HG03280 (cell line): ENCODE data around the gene PGM5.

Experiments used
- ATAC-seq: cut with Tn5 transposase; IDR thresholded peaks from one replicate; pipeline ENCODE4 v1.9.1; 2021; ENCODE audit warnings: mild to moderate bottlenecking, moderate library complexity; ENCODE audit not compliant: unreplicated experiment

The PGM5 gene

DNA sequence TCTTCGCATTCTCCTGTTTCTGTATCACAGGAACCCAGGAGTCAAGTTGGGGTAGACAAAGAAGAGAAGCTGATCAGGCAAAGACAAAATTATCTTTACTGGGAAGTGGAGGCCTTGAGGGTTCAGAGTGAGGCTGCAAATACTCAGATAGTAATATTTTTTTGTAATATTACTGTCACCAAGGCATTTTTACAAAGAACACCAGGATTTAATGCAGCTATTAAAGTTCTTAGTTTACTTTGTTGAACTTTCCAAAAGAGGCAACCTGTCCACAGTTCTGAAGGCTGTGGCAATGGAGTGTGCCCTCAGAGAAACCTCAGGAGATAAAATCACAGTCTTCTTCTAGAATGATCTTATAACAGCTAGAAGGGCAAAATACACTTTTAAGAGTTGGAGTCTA lies 74.9 kb downstream of the PGM5 start:
- no peak for ATAC-seq

- no peak for ATAC-seq
Measured at GRCh38 chr9:68433531-68434110, 77.2 kb downstream of the PGM5 start.

DNA sequence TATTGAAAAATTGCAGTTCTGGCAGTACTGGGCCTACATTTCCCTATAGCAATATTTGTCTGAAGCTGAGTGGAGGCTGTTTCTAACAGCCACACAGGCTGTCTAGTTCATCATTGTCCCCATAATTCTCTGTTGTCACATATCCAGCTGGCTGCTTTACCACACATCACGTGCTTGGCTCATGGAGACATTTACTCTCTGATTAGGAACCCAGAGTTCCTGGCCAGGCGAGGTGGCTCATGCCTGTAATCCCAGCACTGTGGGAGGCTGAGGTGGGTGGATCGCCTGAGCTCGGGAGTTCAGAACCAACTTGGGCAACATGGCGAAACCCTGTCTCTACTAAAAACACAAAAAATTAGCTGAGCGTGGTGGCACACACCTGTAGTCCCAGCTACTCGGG lies 81.4 kb downstream of the PGM5 start:
- ATAC-seq = no peak

DNA sequence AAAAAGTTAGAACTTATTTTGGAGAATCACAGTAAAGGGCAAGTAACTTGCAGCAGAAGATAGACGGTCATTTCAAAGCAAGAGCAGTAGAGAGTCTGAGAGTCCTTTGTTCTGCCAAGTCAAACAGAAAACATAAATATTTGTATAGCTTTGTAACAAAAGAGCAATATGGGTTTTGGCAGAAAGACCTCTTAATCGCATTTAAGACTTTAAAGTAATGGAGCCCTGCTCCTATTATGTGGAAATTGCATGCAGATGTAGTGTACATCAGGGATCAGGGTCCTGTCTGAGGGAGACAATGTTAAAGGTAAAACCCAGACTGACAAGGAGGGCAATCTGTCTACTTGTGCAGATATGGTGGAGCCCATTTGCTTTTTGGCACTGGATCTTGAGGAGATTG lies 87.2 kb downstream of the PGM5 start:
- ATAC-seq = no peak

GRCh38 chr9:68446836-68447235 lies 90.4 kb downstream of the PGM5 start:
- ATAC-seq = no peak

DNA sequence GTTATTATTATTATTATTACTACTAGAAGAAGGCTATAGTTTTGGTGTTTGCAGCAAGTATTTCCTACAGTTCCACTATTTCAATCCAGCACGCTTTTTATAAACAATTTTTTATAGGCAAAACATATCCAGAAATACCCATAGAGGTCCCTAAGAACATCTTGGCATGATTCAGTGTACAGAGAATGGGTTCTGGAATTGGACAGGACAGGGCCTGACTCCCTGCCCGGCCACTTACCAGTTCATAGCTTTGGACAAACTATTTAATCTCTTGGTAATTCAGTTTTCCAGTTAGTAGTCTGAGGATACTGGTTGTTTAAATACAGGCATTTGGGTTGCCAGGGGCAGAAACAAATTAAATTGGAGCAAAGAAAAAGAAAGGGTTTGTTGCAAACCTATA lies 91.2 kb downstream of the PGM5 start:
- no peak for ATAC-seq

- ATAC-seq = no peak
Measured at GRCh38 chr9:68454579-68455334, 98.3 kb downstream of the PGM5 start.

GRCh38 chr9:68455451-68455850 lies 99.0 kb downstream of the PGM5 start:
- no peak for ATAC-seq

DNA sequence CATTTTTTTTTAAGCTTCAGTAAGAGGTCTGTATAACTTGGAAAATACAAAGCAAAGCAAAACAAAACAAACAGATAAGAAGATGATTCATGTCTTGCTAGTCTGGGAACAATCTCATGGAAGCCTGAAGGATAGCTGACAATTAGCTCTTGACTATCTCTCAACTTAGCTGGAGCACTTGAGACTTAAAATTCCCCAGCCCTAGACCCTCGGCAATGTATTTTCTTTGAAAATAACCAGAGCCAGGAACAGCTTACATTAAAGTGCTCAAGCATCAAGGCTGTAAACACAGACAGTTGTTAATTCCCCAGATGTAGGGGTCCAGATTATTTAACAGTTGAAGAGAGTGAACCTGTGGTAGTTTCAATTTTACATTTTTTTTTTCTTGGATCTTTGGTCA lies 101.4 kb downstream of the PGM5 start:
- no peak for ATAC-seq

GRCh38 chr9:68458918-68459317 lies 102.5 kb downstream of the PGM5 start:
- ATAC-seq = no peak

GRCh38 chr9:68462105-68462775 lies 105.8 kb downstream of the PGM5 start:
- ATAC-seq = no peak

DNA sequence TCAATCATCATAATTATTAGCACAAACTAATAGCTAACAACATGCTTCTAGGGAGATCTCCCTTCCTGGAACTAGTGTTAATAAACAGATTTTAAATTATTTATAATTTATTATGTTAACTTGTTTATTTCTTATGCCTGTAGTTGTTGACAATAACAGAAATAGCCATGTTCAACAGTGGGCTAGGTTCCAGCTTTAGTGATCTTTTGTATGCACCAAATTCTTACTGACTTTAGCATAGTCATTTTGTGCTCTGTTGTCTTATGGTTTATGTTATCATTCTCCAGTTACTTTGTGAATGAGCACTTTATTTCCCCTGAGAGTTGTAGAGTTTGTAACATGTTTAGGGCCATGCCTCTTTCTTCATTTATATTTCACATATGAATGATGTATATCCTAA lies 113.7 kb downstream of the PGM5 start:
- no peak for ATAC-seq

GRCh38 chr9:68470634-68471033 lies 114.2 kb downstream of the PGM5 start:
- ATAC-seq = no peak

- no peak for ATAC-seq
Measured at GRCh38 chr9:68472119-68472518, 115.7 kb downstream of the PGM5 start.

DNA sequence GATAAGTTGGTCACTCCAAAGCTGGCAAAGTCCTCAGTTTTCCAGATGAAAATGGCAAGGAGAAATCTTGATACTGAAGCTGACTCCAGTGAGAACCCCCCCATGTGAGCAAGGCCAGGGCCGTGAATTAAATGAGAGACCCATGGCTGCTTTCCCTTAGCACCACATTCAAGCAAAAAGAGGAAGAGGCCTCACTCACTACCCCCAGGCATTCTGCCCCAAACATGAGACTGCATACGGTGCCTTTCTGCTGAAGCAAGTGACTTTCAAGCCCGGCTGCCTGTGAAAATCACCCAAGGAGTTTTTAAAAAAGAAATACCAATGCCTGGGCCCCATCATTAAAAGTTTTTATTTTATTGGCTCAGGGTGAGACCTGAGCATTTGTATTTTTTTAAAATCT lies 117.4 kb downstream of the PGM5 start:
- no peak for ATAC-seq

- ATAC-seq = no peak
Measured at GRCh38 chr9:68476422-68476821, 120.0 kb downstream of the PGM5 start.

- ATAC-seq = no peak
Measured at GRCh38 chr9:68476847-68477246, 120.4 kb downstream of the PGM5 start.

- no peak for ATAC-seq
Measured at GRCh38 chr9:68480807-68481206, 124.4 kb downstream of the PGM5 start.

GRCh38 chr9:68482548-68482947 lies 126.1 kb downstream of the PGM5 start:
- ATAC-seq = no peak

DNA sequence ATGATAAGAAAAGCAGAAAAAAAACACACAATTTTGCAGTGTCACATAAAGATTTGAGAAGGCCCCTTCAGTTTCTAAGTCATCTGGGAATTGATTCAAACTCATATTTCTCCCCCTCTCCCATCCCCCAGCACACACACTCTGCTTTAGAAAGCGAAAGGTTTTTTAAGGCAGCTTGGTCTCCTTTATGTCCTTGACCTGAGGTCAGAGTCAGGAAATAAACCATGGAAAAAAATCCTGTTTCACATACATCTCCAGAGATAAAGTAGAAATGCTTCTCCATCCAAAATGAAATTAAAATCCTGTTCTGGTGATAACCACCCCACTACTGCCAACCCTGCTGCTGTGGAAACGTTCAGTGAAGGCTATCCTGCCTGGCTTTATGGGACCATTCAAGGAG lies 131.7 kb downstream of the PGM5 start:
- no peak for ATAC-seq

DNA sequence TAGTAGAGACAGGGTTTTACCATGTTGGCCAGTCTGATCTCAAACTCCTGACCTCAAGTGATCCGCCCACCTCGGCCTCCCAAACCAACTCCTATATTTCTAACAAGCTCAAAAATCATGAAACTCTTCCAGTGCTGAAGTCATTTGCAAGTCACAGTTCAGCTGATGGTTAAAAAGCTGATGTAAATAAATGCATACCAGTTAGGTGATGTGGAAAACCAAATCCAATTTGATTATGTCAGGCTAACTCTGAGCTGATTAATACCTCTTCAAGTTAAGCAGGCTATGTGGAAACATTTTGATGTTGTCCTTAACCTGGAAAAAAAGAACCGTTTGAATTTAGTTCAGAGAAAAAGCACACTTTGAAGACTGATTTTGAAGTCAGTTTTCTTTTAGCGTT lies 133.2 kb downstream of the PGM5 start:
- ATAC-seq = no peak

- no peak for ATAC-seq
Measured at GRCh38 chr9:68492806-68493205, 136.4 kb downstream of the PGM5 start.
